ENCODE results near the gene CAMK2B. TPM values are rescaled to one million over a fixed set of nuclear protein-coding genes. Genes with fewer than 3 reads are reported as not detected.

Gene CAMK2B
- total and polyA plus RNA-seq, 2 experiments from 2014 or later: 0.37 to 1.7 TPM

- H3K79me2 ChIP-seq: no peaks in the 10 kb centered on the region
- H3K36me3 ChIP-seq (replicated peaks; ENCODE audit: insufficient read depth, low read depth): no peaks in the 10 kb centered on the region
- H3K9me2 ChIP-seq (replicated peaks; ENCODE audit: insufficient read depth): no peaks in the 10 kb centered on the region
- H2AFZ ChIP-seq: no peak overlapping the region
- H3K4me2 ChIP-seq: no peak overlapping the region
- WGBS (ENCODE audit: low lambda C conversion rate, missing lambda C conversion rate): 85% methylated on average over 6 of the region's 7 CpGs
- peaks cover 3% of the 10 kb centered on the region for H3K4me1 ChIP-seq (ENCODE audit: insufficient read depth)
- H3K9me3 ChIP-seq (ENCODE audit: low read depth): no peaks in the 10 kb centered on the region
- H3K27ac ChIP-seq: no peak overlapping the region
- TF ChIP-seq EZH2phosphoT487 (IDR thresholded peaks at IDR 0.05; ENCODE audit: low read depth, severe bottlenecking, unreplicated experiment): no peak
- TF ChIP-seq CTCF (IDR thresholded peaks at IDR 0.05; ENCODE audit: poor library complexity): no peak
- TF ChIP-seq EZH2 (IDR thresholded peaks at IDR 0.05; ENCODE audit: borderline replicate concordance): no peak
- no peak for DNase-seq (ENCODE audit: low spot score)
- H4K20me1 ChIP-seq (ENCODE audit: insufficient read depth, poor library complexity, severe bottlenecking): no peaks in the 10 kb centered on the region
- H3K27me3 ChIP-seq: peaks cover 8% of the 10 kb centered on the region
- no peak overlapping the region for H3K4me3 ChIP-seq
Observed at GRCh38 chr7:44307301-44307900, 18.0 kb downstream of the CAMK2B start.

DNA sequence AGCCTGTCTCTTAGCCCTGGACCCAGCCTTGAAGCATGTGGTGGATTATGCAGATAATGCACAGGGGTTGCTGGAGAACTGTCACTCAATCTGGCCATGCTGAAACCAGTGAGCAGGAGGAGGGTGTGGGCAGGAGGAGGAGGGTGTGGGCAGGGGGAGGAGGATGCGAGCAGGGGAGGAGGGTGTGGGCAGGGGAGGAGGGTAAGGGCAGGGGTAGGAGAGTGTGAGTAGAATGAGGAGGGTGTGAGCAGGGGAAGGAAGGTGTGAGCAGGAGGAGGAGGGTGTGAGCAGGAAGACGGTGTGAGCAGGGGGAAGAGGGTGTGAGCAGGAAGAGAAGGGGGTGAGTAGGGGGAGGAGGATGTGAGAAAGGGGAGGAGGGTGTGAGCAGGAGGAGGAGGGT lies 18.8 kb downstream of the CAMK2B start:
- Histone ChIP-seq H4K20me1 (ENCODE audit: insufficient read depth, poor library complexity, severe bottlenecking) (no peaks in the 10 kb centered on the region), H3K27me3 (peaks cover 8% of the 10 kb centered on the region), H3K9me3 (ENCODE audit: low read depth) (no peaks in the 10 kb centered on the region), H3K4me2 (no peak overlapping the region), H3K4me1 (ENCODE audit: insufficient read depth) (peaks cover 3% of the 10 kb centered on the region), H3K79me2 (no peaks in the 10 kb centered on the region), H3K27ac (no peak overlapping the region), H3K9me2 (replicated peaks; ENCODE audit: insufficient read depth) (no peaks in the 10 kb centered on the region), H3K36me3 (replicated peaks; ENCODE audit: insufficient read depth, low read depth) (no peaks in the 10 kb centered on the region), H2AFZ (no peak overlapping the region), H3K4me3 (no peak overlapping the region)
- WGBS (ENCODE audit: low lambda C conversion rate, missing lambda C conversion rate): 50% methylated on average over 1 of the region's 2 CpGs
- no peak for TF ChIP-seq EZH2 (IDR thresholded peaks at IDR 0.05; ENCODE audit: borderline replicate concordance)
- TF ChIP-seq EZH2phosphoT487 (IDR thresholded peaks at IDR 0.05; ENCODE audit: low read depth, severe bottlenecking, unreplicated experiment): no peak
- TF ChIP-seq CTCF (IDR thresholded peaks at IDR 0.05; ENCODE audit: poor library complexity): no peak
- DNase-seq (ENCODE audit: low spot score): no peak

DNA sequence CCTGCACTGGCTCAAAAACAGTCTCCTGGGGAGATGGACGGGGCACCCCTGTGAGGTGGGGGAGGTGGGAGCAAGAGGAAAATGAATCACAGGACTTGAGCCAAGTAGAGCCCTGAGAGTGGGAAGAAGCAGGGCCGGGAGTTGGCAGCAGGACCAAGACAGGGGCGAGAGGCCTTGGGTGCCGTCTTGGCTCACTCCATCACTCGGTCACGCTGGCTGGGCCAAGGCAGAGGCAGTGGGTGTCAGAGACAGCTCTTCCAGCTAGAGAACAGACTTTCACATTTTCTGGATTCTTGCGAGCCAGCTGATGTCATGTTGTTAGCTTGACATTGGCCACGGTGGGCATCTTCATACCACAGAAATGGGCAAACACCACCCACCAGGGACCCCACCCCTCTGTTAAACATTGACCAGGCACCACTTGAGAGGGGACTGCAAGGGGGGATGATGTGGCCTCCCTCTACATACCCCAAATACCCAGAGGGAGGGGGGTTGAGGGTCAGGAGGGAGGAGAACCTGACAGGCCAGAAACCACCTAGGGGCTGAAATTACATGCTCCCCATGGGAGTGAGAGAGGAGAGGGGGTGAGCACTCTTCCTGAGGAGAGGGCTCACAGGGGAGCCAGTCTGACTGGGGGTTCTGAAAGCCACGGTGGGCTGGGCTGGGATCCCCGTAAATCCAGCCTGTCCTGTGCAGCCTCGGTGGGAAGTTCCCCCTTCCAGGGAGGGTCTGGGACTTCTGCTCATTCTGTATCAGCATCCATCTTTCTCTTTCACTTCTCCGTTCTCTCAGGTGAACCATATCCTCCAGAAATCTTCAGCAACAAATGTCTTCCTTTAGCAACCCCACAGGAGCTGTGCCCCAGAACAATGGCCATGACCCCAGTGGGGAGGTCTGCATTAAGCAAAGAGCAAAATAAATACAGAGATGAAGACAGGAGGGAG lies 19.6 kb downstream of the CAMK2B start:
- Histone ChIP-seq H3K9me3 (ENCODE audit: low read depth) (no peaks in the 10 kb centered on the region), H3K36me3 (replicated peaks; ENCODE audit: insufficient read depth, low read depth) (no peaks in the 10 kb centered on the region), H3K27ac (no peak overlapping the region), H4K20me1 (ENCODE audit: insufficient read depth, poor library complexity, severe bottlenecking) (no peaks in the 10 kb centered on the region), H3K4me3 (no peak overlapping the region), H3K4me1 (ENCODE audit: insufficient read depth) (peaks cover 3% of the 10 kb centered on the region), H3K4me2 (no peak overlapping the region), H3K79me2 (no peaks in the 10 kb centered on the region), H3K9me2 (replicated peaks; ENCODE audit: insufficient read depth) (no peaks in the 10 kb centered on the region), H3K27me3 (peaks cover 8% of the 10 kb centered on the region), H2AFZ (no peak overlapping the region)
- no peak for TF ChIP-seq CTCF (IDR thresholded peaks at IDR 0.05; ENCODE audit: poor library complexity)
- no peak for TF ChIP-seq EZH2phosphoT487 (IDR thresholded peaks at IDR 0.05; ENCODE audit: low read depth, severe bottlenecking, unreplicated experiment)
- no peak for TF ChIP-seq EZH2 (IDR thresholded peaks at IDR 0.05; ENCODE audit: borderline replicate concordance)
- 88% methylated on average over 12 of the region's 12 CpGs for WGBS (ENCODE audit: low lambda C conversion rate, missing lambda C conversion rate)
- DNase-seq (ENCODE audit: low spot score): peak; percentile 1

Measured in hepatocyte (in vitro differentiated cells).